H9 (cell line): ENCODE data around the gene FBXW4. TPM values are rescaled to one million over a fixed set of nuclear protein-coding genes. Genes with fewer than 3 reads are reported as not detected.

Experiments
- DNase-seq: peaks from one replicate; pipeline ENCODE4 v3.0.0-alpha.2; 2017
- H2AFZ ChIP-seq: one replicate; pipeline ENCODE4 v1.6.1; 2013; ENCODE audit warnings: mild to moderate bottlenecking, low read length, control low read depth, moderate library complexity
- H2AK5ac ChIP-seq: 2 replicates; pipeline ENCODE4 v1.6.1; 2013; ENCODE audit warnings: low read length, control low read depth, mixed read lengths; ENCODE audit not compliant: insufficient read length
- H2BK120ac ChIP-seq: one replicate; pipeline ENCODE4 v1.6.1; 2013; ENCODE audit warnings: low read depth, mild to moderate bottlenecking, low read length, control low read depth, inconsistent platforms; ENCODE audit not compliant: poor library complexity, severe bottlenecking
- H2BK12ac ChIP-seq: 2 replicates; pipeline ENCODE4 v1.6.1; 2013; ENCODE audit warnings: low read length, control low read depth, mixed read lengths, low read depth; ENCODE audit not compliant: insufficient read length
- H2BK15ac ChIP-seq: 2 replicates; pipeline ENCODE4 v1.6.1; 2013; ENCODE audit warnings: low read depth, low read length, control low read depth
- H2BK20ac ChIP-seq: one replicate; pipeline ENCODE4 v1.6.1; 2013; ENCODE audit warnings: low read depth, mild to moderate bottlenecking, low read length, control low read depth, inconsistent platforms; ENCODE audit not compliant: poor library complexity, severe bottlenecking
- H2BK5ac ChIP-seq: 2 replicates; pipeline ENCODE4 v1.6.1; 2013; ENCODE audit warnings: low read length, control low read depth, mixed read lengths; ENCODE audit not compliant: insufficient read length
- H3K14ac ChIP-seq: 2 replicates; pipeline ENCODE4 v1.6.1; 2013; ENCODE audit warnings: low read length, control low read depth; ENCODE audit not compliant: insufficient read depth
- H3K18ac ChIP-seq: 2 replicates; pipeline ENCODE4 v1.6.1; 2013; ENCODE audit warnings: low read depth, mild to moderate bottlenecking, mixed read lengths, low read length, control low read depth; ENCODE audit not compliant: insufficient read length
- H3K23ac ChIP-seq: 2 replicates; pipeline ENCODE4 v1.6.1; 2013; ENCODE audit warnings: low read length, control low read depth, mixed read lengths, low read depth; ENCODE audit not compliant: insufficient read length
- H3K23me2 ChIP-seq: 2 replicates; pipeline ENCODE4 v1.6.1; 2013; ENCODE audit warnings: low read depth, mild to moderate bottlenecking, mixed read lengths, low read length, control low read depth; ENCODE audit not compliant: insufficient read length, poor library complexity, severe bottlenecking
- H3K27ac ChIP-seq: 2 replicates; pipeline ENCODE4 v1.5.1; 2013; ENCODE audit warnings: low read length, control low read depth, mixed read lengths, low read depth; ENCODE audit not compliant: insufficient read length
- H3K27me3 ChIP-seq: 2 replicates; pipeline ENCODE4 v1.6.1; 2013; ENCODE audit warnings: low read length, control low read depth, inconsistent platforms; ENCODE audit not compliant: insufficient read depth
- H3K4ac ChIP-seq: 2 replicates; pipeline ENCODE4 v1.6.1; 2013; ENCODE audit warnings: low read depth, mild to moderate bottlenecking, control low read depth, inconsistent platforms, low read length, moderate library complexity
- H3K4me1 ChIP-seq: 2 replicates; pipeline ENCODE4 v1.6.1; 2013; ENCODE audit warnings: low read length, control low read depth, inconsistent platforms; ENCODE audit not compliant: insufficient read depth
- H3K4me2 ChIP-seq: 2 replicates; pipeline ENCODE4 v1.6.1; 2013; ENCODE audit warnings: low read length, control low read depth, mixed read lengths; ENCODE audit not compliant: insufficient read length, insufficient read depth
- H3K56ac ChIP-seq: 2 replicates; pipeline ENCODE4 v1.6.1; 2013; ENCODE audit warnings: low read depth, mild to moderate bottlenecking, mixed read lengths, low read length, control low read depth; ENCODE audit not compliant: insufficient read length
- H3K79me1 ChIP-seq: 2 replicates; pipeline ENCODE4 v1.6.1; 2013; ENCODE audit warnings: low read depth, mild to moderate bottlenecking, moderate library complexity, low read length, control low read depth, inconsistent platforms; ENCODE audit not compliant: insufficient read depth, poor library complexity, severe bottlenecking
- H3K79me2 ChIP-seq: 2 replicates; pipeline ENCODE4 v1.6.1; 2013; ENCODE audit warnings: low read length, control low read depth, inconsistent platforms; ENCODE audit not compliant: insufficient read depth
- H3K9ac ChIP-seq: 2 replicates; pipeline ENCODE4 v1.6.1; 2013; ENCODE audit warnings: low read length, control low read depth, mixed read lengths; ENCODE audit not compliant: insufficient read length; ENCODE audit errors: extremely low read depth
- H3K9me3 ChIP-seq: one replicate; pipeline ENCODE4 v1.6.1; 2013; ENCODE audit warnings: low read depth, low read length, inconsistent platforms; ENCODE audit not compliant: control insufficient read depth
- H3T11ph ChIP-seq: one replicate; pipeline ENCODE4 v1.6.1; 2013; ENCODE audit warnings: mild to moderate bottlenecking, low read length, control low read depth, inconsistent platforms
- H4K20me1 ChIP-seq: one replicate; pipeline ENCODE4 v1.6.1; 2013; ENCODE audit not compliant: control insufficient read depth, insufficient read length, insufficient read depth
- H4K5ac ChIP-seq: 2 replicates; pipeline ENCODE4 v1.6.1; 2013; ENCODE audit warnings: low read depth, mild to moderate bottlenecking, mixed read lengths, low read length, control low read depth; ENCODE audit not compliant: insufficient read length
- H4K8ac ChIP-seq: replicated peaks from 2 replicates; pipeline ENCODE4 v1.6.1; 2013; ENCODE audit warnings: low read length, control low read depth, mixed read lengths, low read depth; ENCODE audit not compliant: insufficient read length
- H4K91ac ChIP-seq: 2 replicates; pipeline ENCODE4 v1.6.1; 2013; ENCODE audit warnings: low read depth, mild to moderate bottlenecking, moderate library complexity, mixed read lengths, low read length, control low read depth; ENCODE audit not compliant: insufficient read length
- H3K27ac Mint-ChIP-seq, 3 experiments: 2 replicates in 2 of 3; 3 replicates in 1 of 3; pipeline ENCODE4 v1.8.0; 2020 to 2021; ENCODE audit warnings: mixed read lengths in 3 of 3, mild to moderate bottlenecking in 1 of 3, moderate library complexity in 1 of 3
- H3K27me3 Mint-ChIP-seq: 2 replicates; pipeline ENCODE4 v1.8.0; 2021; ENCODE audit warnings: low read depth, mild to moderate bottlenecking, moderate library complexity, mixed read lengths
- H3K36me3 Mint-ChIP-seq, 3 experiments: 2 replicates in 2 of 3; 3 replicates in 1 of 3; pipeline ENCODE4 v1.8.0; 2020 to 2021; ENCODE audit warnings: low read depth in 3 of 3, mixed read lengths in 3 of 3; ENCODE audit not compliant: insufficient read depth in 1 of 3
- H3K4me1 Mint-ChIP-seq, 2 experiments: 2 replicates each; pipeline ENCODE4 v1.8.0; 2020; ENCODE audit warnings: mixed read lengths in 2 of 2
- H3K4me3 Mint-ChIP-seq, 2 experiments: 2 replicates in 1 of 2; 3 replicates in 1 of 2; pipeline ENCODE4 v1.8.0; 2020 to 2021; ENCODE audit warnings: mild to moderate bottlenecking in 2 of 2, mixed read lengths in 2 of 2, moderate library complexity in 1 of 2
- H3K9me3 Mint-ChIP-seq, 2 experiments: 2 replicates in 1 of 2; 3 replicates in 1 of 2; pipeline ENCODE4 v1.8.0; 2020; ENCODE audit warnings: mild to moderate bottlenecking in 2 of 2, mixed read lengths in 2 of 2, moderate library complexity in 1 of 2
- CTCF ChIP-seq: fragments of 200-600 bp; sonication (generic); conservative IDR thresholded peaks from 3 replicates; pipeline ENCODE4 v1.8.0; 2021; ENCODE audit warnings: antibody characterized with exemption, mild to moderate bottlenecking
- WGBS: extraction: QIAGEN DNeasy Blood & Tissue Kit; methylation state at CpG from one replicate; pipeline ENCODE4 v1.1.7; 2013; ENCODE audit warnings: missing lambda C conversion rate, low lambda C conversion rate, mixed read lengths; ENCODE audit not compliant: insufficient read length; ENCODE audit errors: extremely low coverage; 5-methylcytosine and 5-hydroxymethylcytosine counted together
- total RNA-seq: library from RNA; stranded (reverse); gene quantifications from 2 replicates; pipeline ENCODE4 v1.2.1, GENCODE V29; 2021

FBXW4 gene
- total RNA-seq, 1 experiment from 2014 or later, result 41.6 TPM

GRCh38 chr10:101709359-101710058, 14.5 kb upstream of the FBXW4 start:
- Histone ChIP-seq H3K9ac (no peak overlapping the region), H2BK12ac (no peak overlapping the region), H3K79me2 (no peaks in the 10 kb centered on the region), H3K79me1 (no peaks in the 10 kb centered on the region), H2AK5ac (no peak overlapping the region), H2BK5ac (no peak overlapping the region), H4K91ac (no peak overlapping the region), H2AFZ (no peak overlapping the region), H3K23me2 (no peaks in the 10 kb centered on the region), H3K9me3 (no peaks in the 10 kb centered on the region), H2BK15ac (no peak overlapping the region), H3K27me3 (no peaks in the 10 kb centered on the region), H3K27ac (no peak overlapping the region), H3K23ac (no peak overlapping the region), H3K4me1 (no peaks in the 10 kb centered on the region), H3K4ac (no peak overlapping the region), H2BK20ac (no peak overlapping the region), H3K4me2 (no peak overlapping the region), H4K20me1 (no peaks in the 10 kb centered on the region), H3K14ac (no peak overlapping the region), H4K8ac (no peak overlapping the region), H3K56ac (no peak overlapping the region), H3T11ph (no peak overlapping the region), H3K18ac (no peak overlapping the region), H2BK120ac (no peak overlapping the region), H4K5ac (no peak overlapping the region)
- no peaks in the 10 kb centered on the region for H3K36me3 Mint-ChIP-seq
- TF ChIP-seq CTCF, result no peak
- peaks cover 9 to 10% of the 10 kb centered on the region in 2 experiments for H3K4me1 Mint-ChIP-seq
- DNase-seq, result no peak
- peaks cover 5% of the 10 kb centered on the region for H3K27me3 Mint-ChIP-seq
- H3K4me3 Mint-ChIP-seq, result no peak overlapping the region
- H3K9me3 Mint-ChIP-seq, result no peaks in the 10 kb centered on the region
- no CpG with 5 or more reads among the region's 9 CpGs for WGBS
- H3K27ac Mint-ChIP-seq, result no peak overlapping the region
